Measurements from ENCODE around the gene PTBP3.

DNA sequence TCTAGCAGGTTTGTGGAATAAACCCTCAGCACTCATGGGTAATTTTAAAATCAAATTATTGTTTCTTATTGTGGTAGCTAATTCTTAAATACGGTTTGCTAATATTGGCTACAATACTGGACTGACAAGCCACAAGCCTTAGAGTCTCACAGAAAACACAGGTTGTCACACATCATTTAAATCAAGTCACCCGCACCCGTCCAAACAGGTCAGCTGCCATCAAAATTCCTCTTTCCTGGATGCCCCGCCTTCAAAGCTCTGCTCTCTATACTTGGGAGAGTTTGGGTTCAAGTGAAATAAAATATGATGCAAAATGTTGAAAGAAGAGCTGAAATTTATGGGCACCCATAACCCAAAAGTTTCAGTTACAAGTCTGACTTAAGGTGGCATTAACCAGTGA lies 146.0 kb downstream of the PTBP3 start:
- no peak for TF ChIP-seq ZNF302 (tag by site-specific recombination; IDR thresholded peaks at IDR 0.05; ENCODE audit: low read depth)
- no peak for TF ChIP-seq CTCF (tag by site-specific recombination; IDR thresholded peaks at IDR 0.05)
- TF ChIP-seq HOXC10 (CRISPR knock-in tag; IDR thresholded peaks at IDR 0.05), result no peak
- TF ChIP-seq GLIS1 (tag by site-specific recombination; IDR thresholded peaks at IDR 0.05), result no peak
- no peak for TF ChIP-seq HOXA7 (CRISPR knock-in tag; IDR thresholded peaks at IDR 0.05; ENCODE audit: borderline replicate concordance)
- TF ChIP-seq, protein P1, sequence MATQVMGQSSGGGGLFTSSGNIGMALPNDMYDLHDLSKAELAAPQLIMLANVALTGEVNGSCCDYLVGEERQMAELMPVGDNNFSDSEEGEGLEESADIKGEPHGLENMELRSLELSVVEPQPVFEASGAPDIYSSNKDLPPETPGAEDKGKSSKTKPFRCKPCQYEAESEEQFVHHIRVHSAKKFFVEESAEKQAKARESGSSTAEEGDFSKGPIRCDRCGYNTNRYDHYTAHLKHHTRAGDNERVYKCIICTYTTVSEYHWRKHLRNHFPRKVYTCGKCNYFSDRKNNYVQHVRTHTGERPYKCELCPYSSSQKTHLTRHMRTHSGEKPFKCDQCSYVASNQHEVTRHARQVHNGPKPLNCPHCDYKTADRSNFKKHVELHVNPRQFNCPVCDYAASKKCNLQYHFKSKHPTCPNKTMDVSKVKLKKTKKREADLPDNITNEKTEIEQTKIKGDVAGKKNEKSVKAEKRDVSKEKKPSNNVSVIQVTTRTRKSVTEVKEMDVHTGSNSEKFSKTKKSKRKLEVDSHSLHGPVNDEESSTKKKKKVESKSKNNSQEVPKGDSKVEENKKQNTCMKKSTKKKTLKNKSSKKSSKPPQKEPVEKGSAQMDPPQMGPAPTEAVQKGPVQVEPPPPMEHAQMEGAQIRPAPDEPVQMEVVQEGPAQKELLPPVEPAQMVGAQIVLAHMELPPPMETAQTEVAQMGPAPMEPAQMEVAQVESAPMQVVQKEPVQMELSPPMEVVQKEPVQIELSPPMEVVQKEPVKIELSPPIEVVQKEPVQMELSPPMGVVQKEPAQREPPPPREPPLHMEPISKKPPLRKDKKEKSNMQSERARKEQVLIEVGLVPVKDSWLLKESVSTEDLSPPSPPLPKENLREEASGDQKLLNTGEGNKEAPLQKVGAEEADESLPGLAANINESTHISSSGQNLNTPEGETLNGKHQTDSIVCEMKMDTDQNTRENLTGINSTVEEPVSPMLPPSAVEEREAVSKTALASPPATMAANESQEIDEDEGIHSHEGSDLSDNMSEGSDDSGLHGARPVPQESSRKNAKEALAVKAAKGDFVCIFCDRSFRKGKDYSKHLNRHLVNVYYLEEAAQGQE (tag by site-specific recombination; IDR thresholded peaks at IDR 0.05), result no peak
- no peak for TF ChIP-seq ZNF529 (tag by site-specific recombination; IDR thresholded peaks at IDR 0.05; ENCODE audit: insufficient replicate concordance)
- TF ChIP-seq PRDM4 (tag by site-specific recombination; IDR thresholded peaks at IDR 0.05), result no peak
- no peak for TF ChIP-seq ZNF24 (tag by site-specific recombination; IDR thresholded peaks at IDR 0.05)
- no peak for TF ChIP-seq ZNF449 (tag by site-specific recombination; IDR thresholded peaks at IDR 0.05)
- no peak for TF ChIP-seq ZNF10 (tag by site-specific recombination; IDR thresholded peaks at IDR 0.05)
